ENCODE data around the gene TIMM44. TPM values are rescaled to one million over a fixed set of nuclear protein-coding genes. Genes with fewer than 3 reads are reported as not detected.

TIMM44 gene
- total and polyA plus RNA-seq, 2 donors (not counting 3 experiments of a cell fraction or from before 2014, with no cell fraction given), result 61.5 to 64.3 TPM

DNA sequence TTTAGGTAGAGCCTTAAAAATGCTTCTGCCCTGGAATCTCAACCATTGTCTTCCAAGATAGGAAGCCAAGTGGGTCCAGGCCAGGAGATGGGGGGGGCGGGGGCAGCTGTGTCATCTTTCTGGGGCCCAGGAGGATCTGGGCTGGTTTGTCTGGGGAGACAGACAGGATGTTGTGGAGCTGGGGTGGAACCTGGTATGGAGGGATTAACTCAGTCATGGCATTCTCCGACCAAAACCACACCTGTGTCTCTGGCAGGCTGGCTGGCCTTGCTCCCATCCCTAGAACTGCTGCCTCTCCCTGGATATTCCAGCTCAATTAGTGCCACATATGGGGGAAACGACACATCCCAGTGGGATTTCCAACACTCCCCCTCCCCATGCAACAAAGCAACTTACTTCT, 42.5 kb downstream of the TIMM44 start:
- POLR2A ChIA-PET, result interaction anchor here (0.7 kb wide), 1 partner anchor 342 kb away, joined by 3 read pairs; no protein-coding TSS in a partner anchor

More for the DNA sequence above, 42.5 kb downstream of the TIMM44 start:
- Histone ChIP-seq H3K27me3 (ENCODE audit: control insufficient read depth in 2 of 2, insufficient read depth in 2 of 2, low read length in 2 of 2) (no peaks in the 10 kb centered on the region), H3K9ac (replicated peaks; ENCODE audit: extremely low read depth, insufficient read depth, low read length) (no peak overlapping the region), H3K4me3 (replicated peaks in 1 of 3; ENCODE audit: insufficient read depth in 1 of 3, low read depth in 1 of 3, low read length in 3 of 3) (no peak overlapping the region), H2AFZ (ENCODE audit: low read depth, low read length) (no peak overlapping the region), H3K79me2 (ENCODE audit: control insufficient read depth, insufficient read depth, low read length) (peaks cover 19% of the 10 kb centered on the region), H4K20me1 (replicated peaks; ENCODE audit: control insufficient read depth, extremely low read depth, insufficient read depth, low read length) (no peaks in the 10 kb centered on the region), H3K4me1 (ENCODE audit: control insufficient read depth, extremely low read depth, insufficient read depth, low read length) (peaks cover 16% of the 10 kb centered on the region), H3K9me3 (replicated peaks; ENCODE audit: control insufficient read depth, insufficient read depth, low read length) (no peaks in the 10 kb centered on the region), H3K9me1 (replicated peaks; ENCODE audit: control insufficient read depth, extremely low read depth, insufficient read depth, low read length) (no peaks in the 10 kb centered on the region), H3K27ac (ENCODE audit: insufficient read depth, low read depth, low read length) (no peak overlapping the region), H3K36me3 (ENCODE audit: control insufficient read depth in 2 of 2, extremely low read depth in 1 of 2, insufficient read depth in 2 of 2, low read length in 2 of 2) (no peaks in the 10 kb centered on the region), H3K4me2 (ENCODE audit: insufficient read depth, low read length) (no peak overlapping the region)
- dilution Hi-C loops (cut with MboI; ENCODE audit: extremely low pct_ligation_motif_present, low sequenced_read_pairs) (no loop called here), intact Hi-C loops (cut with micrococcal nuclease) (no loop called here)
- DNase-seq (ENCODE audit: low read depth, low spot score) (no peak), FAIRE-seq (no peak)
- CTCF ChIA-PET, result interaction anchor here (1.0 to 2.6 kb wide), 3 partner anchors 32 to 333 kb away, joined by 4 to 14 read pairs (median 6); partner anchors contain the start of gene TIMM44
- TF ChIP-seq, protein P1, sequence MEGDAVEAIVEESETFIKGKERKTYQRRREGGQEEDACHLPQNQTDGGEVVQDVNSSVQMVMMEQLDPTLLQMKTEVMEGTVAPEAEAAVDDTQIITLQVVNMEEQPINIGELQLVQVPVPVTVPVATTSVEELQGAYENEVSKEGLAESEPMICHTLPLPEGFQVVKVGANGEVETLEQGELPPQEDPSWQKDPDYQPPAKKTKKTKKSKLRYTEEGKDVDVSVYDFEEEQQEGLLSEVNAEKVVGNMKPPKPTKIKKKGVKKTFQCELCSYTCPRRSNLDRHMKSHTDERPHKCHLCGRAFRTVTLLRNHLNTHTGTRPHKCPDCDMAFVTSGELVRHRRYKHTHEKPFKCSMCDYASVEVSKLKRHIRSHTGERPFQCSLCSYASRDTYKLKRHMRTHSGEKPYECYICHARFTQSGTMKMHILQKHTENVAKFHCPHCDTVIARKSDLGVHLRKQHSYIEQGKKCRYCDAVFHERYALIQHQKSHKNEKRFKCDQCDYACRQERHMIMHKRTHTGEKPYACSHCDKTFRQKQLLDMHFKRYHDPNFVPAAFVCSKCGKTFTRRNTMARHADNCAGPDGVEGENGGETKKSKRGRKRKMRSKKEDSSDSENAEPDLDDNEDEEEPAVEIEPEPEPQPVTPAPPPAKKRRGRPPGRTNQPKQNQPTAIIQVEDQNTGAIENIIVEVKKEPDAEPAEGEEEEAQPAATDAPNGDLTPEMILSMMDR (IDR thresholded peaks at IDR 0.05; ENCODE audit: extremely low read depth in 1 of 2, insufficient read depth in 1 of 2, low read depth in 1 of 2, low read length in 2 of 2), result no peak
- TF ChIP-seq POLR2A (IDR thresholded peaks at IDR 0.05; ENCODE audit: low read depth, low read length), result no peak
- TF ChIP-seq POLR2AphosphoS5 (IDR thresholded peaks at IDR 0.05; ENCODE audit: insufficient read depth, low read depth, low read length), result no peak
- TF ChIP-seq EZH2 (IDR thresholded peaks at IDR 0.05; ENCODE audit: borderline replicate concordance, low read depth, low read length, severe bottlenecking), result no peak
- TF ChIP-seq GATA2 (IDR thresholded peaks at IDR 0.05; ENCODE audit: insufficient read depth, insufficient read length, low read depth, low read length), result no peak
- TF ChIP-seq JUN (IDR thresholded peaks at IDR 0.05; ENCODE audit: borderline replicate concordance, insufficient read depth, insufficient read length, low read depth), result no peak
- TF ChIP-seq, protein P2, sequence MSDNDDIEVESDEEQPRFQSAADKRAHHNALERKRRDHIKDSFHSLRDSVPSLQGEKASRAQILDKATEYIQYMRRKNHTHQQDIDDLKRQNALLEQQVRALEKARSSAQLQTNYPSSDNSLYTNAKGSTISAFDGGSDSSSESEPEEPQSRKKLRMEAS (IDR thresholded peaks at IDR 0.05; ENCODE audit: insufficient read depth, insufficient read length), result no peak
- TF ChIP-seq FOS (IDR thresholded peaks at IDR 0.05; ENCODE audit: borderline replicate concordance, insufficient read depth, low read length), result no peak
- no peak for TF ChIP-seq MYC (IDR thresholded peaks at IDR 0.05; ENCODE audit: low read depth, low read length)
- no TSS peak for BruUV-seq (replicated peaks)
